Measurements from ENCODE around the gene SLC35A4. TPM values are rescaled to one million over a fixed set of nuclear protein-coding genes. Genes with fewer than 3 reads are reported as not detected.

The SLC35A4 gene
- polyA plus RNA-seq, result 10 to 100 TPM; 31.2 to 65.9 (median 43.5) TPM

- WGBS, 3 donors, result 0% methylated on average over 73 to 74 of the region's 74 CpGs
- peak within 1 kb of the TSS; percentile 70 for H3K27ac ChIP-seq (ENCODE audit: low read depth, low read length)
These were observed at the start of gene SLC35A4, which contains the start of gene APBB3 for GRCh38 chr5:140564196-140565023. TSS of gene SLC35A4 (plus strand) at chr5:140564828. CDS start at chr5:140567170, 2,342 bp downstream. TSS of gene APBB3 (minus strand) at chr5:140564598. CDS start at chr5:140564245, 353 bp downstream.

- no peak overlapping the region for H3K27ac ChIP-seq (ENCODE audit: low read depth, low read length)
- 71 to 76% (median 76%) methylated on average over 2 of the region's 2 CpGs for WGBS, 3 donors
These were observed 40.6 kb upstream of the SLC35A4 start for GRCh38 chr5:140524003-140524402.

- no peak overlapping the region for H3K27ac ChIP-seq (ENCODE audit: low read depth, low read length)
- WGBS, 3 donors, result 91 to 99% (median 93%) methylated on average over 1 of the region's 1 CpG
These were observed 24.4 kb upstream of the SLC35A4 start for GRCh38 chr5:140540227-140540626.

- H3K27ac ChIP-seq (ENCODE audit: low read depth, low read length), result no peak overlapping the region
- 85 to 98% (median 96%) methylated on average over 5 of the region's 5 CpGs for WGBS, 3 donors
These were observed 21.7 kb upstream of the SLC35A4 start for GRCh38 chr5:140542972-140543371.

- no peak overlapping the region for H3K27ac ChIP-seq (ENCODE audit: low read depth, low read length)
- 96 to 99% (median 96%) methylated on average over 7 of the region's 7 CpGs for WGBS, 3 donors
These were observed 19.6 kb upstream of the SLC35A4 start for GRCh38 chr5:140544986-140545385.

- WGBS, 3 donors, result 97 to 99% (median 98%) methylated on average over 10 of the region's 10 CpGs
- no peak overlapping the region for H3K27ac ChIP-seq (ENCODE audit: low read depth, low read length)
These were observed 19.0 kb upstream of the SLC35A4 start for GRCh38 chr5:140545606-140546005.

GRCh38 chr5:140546851-140547507 lies 17.6 kb upstream of the SLC35A4 start:
- WGBS, 3 donors, result 33 to 47% (median 38%) methylated on average over 13 of the region's 13 CpGs
- H3K27ac ChIP-seq (ENCODE audit: low read depth, low read length), result peak overlapping the region; percentile 51

- peak within 1 kb of the TSS; percentile 70 for H3K27ac ChIP-seq (ENCODE audit: low read depth, low read length)
- WGBS, 3 donors, result 1 to 4% (median 1%) methylated on average over 52 of the region's 52 CpGs
These were observed 16.9 kb upstream of the SLC35A4 start, which contains the start of gene EIF4EBP3 for GRCh38 chr5:140547508-140548299. TSS of gene EIF4EBP3 (plus strand) at chr5:140547662. CDS start at chr5:140547738, 76 bp downstream.

- peak overlapping the region; percentile 70 for H3K27ac ChIP-seq (ENCODE audit: low read depth, low read length)
- 0 to 14% (median 2%) methylated on average over 5 of the region's 5 CpGs for WGBS, 3 donors
These were observed 16.3 kb upstream of the SLC35A4 start for GRCh38 chr5:140548300-140548688.

- peak overlapping the region; percentile 70 for H3K27ac ChIP-seq (ENCODE audit: low read depth, low read length)
- WGBS, 3 donors, result 83 to 87% (median 85%) methylated on average over 7 of the region's 7 CpGs
These were observed 15.8 kb upstream of the SLC35A4 start for GRCh38 chr5:140548791-140549190.

- H3K27ac ChIP-seq (ENCODE audit: low read depth, low read length), result no peak overlapping the region
- 65 to 78% (median 73%) methylated on average over 3 of the region's 3 CpGs for WGBS, 3 donors
These were observed 15.1 kb upstream of the SLC35A4 start for GRCh38 chr5:140549237-140550144.

GRCh38 chr5:140550147-140551079 lies 14.2 kb upstream of the SLC35A4 start:
- 84 to 90% (median 85%) methylated on average over 11 of the region's 11 CpGs for WGBS, 3 donors
- no peak overlapping the region for H3K27ac ChIP-seq (ENCODE audit: low read depth, low read length)

GRCh38 chr5:140551872-140552271 lies 12.8 kb upstream of the SLC35A4 start:
- no peak overlapping the region for H3K27ac ChIP-seq (ENCODE audit: low read depth, low read length)
- WGBS, 3 donors, result 81 to 92% (median 92%) methylated on average over 4 of the region's 4 CpGs

- WGBS, 3 donors, result 55 to 87% (median 57%) methylated on average over 2 of the region's 2 CpGs
- no peak overlapping the region for H3K27ac ChIP-seq (ENCODE audit: low read depth, low read length)
These were observed 11.0 kb upstream of the SLC35A4 start for GRCh38 chr5:140553657-140554056.

- no peak overlapping the region for H3K27ac ChIP-seq (ENCODE audit: low read depth, low read length)
- WGBS, 3 donors, result 36 to 58% (median 53%) methylated on average over 2 of the region's 2 CpGs
These were observed 10.2 kb upstream of the SLC35A4 start for GRCh38 chr5:140554454-140554853.

GRCh38 chr5:140555747-140556312 lies 8.8 kb upstream of the SLC35A4 start:
- WGBS, 3 donors, result 84 to 89% (median 84%) methylated on average over 1 of the region's 1 CpG
- H3K27ac ChIP-seq (ENCODE audit: low read depth, low read length), result no peak overlapping the region

Measured in adipose tissue (tissue), 3 donors.